ENCODE results near the gene TMEM255B. TPM values are rescaled to one million over a fixed set of nuclear protein-coding genes. Genes with fewer than 3 reads are reported as not detected.

Gene TMEM255B
- total and polyA plus RNA-seq, 9 of the 15 experiments (the other 6 are each of a cell fraction or from before 2014, with no cell fraction given) = 0.01 to 0.75 (median 0.23) TPM

GRCh38 chr13:113860665-113861432, 101.8 kb downstream of the TMEM255B start (continued):
- no peak for TF ChIP-seq ATF6 (CRISPR knock-in tag; IDR thresholded peaks at IDR 0.05)
- peak; percentile 79 for TF ChIP-seq EGR1 (conservative IDR thresholded peaks at IDR 0.05)
- peak; percentile 44; the same call in 1 of the 2 replicates for TF ChIP-seq ARID1B (IDR thresholded peaks at IDR 0.05)
- TF ChIP-seq RCOR1 (IDR thresholded peaks at IDR 0.05; ENCODE audit: borderline replicate concordance in 1 of 2, low read depth in 2 of 2, low read length in 2 of 2) = 0 out of 4 replicates have a peak, but pooled peaks of 1 of the 2 experiments have one; percentile 30
- no peak for TF ChIP-seq ZNF699 (CRISPR knock-in tag; IDR thresholded peaks at IDR 0.05; ENCODE audit: insufficient replicate concordance)
- no peak for TF ChIP-seq ZNF24 (IDR thresholded peaks at IDR 0.05)
- no peak for TF ChIP-seq TRIM28 (IDR thresholded peaks at IDR 0.05)
- TF ChIP-seq KLF10 (CRISPR knock-in tag; IDR thresholded peaks at IDR 0.05) = no peak
- no peak for TF ChIP-seq ZNF146 (CRISPR knock-in tag; IDR thresholded peaks at IDR 0.05; ENCODE audit: unreplicated experiment)
- TF ChIP-seq PKNOX1 (IDR thresholded peaks at IDR 0.05) = no peak
- TF ChIP-seq ZNF77 (CRISPR knock-in tag; IDR thresholded peaks at IDR 0.05) = no peak
- no peak for TF ChIP-seq ZFP1 (CRISPR knock-in tag; IDR thresholded peaks at IDR 0.05)
- no peak for TF ChIP-seq GTF2B (IDR thresholded peaks at IDR 0.05; ENCODE audit: extremely low read depth, insufficient read length)
- TF ChIP-seq ZNF551 (CRISPR knock-in tag; IDR thresholded peaks at IDR 0.05) = no peak
- no peak for TF ChIP-seq ZMIZ1 (IDR thresholded peaks at IDR 0.05; ENCODE audit: low read depth in 2 of 2, low read length in 2 of 2)
- no peak for TF ChIP-seq SETDB1 (IDR thresholded peaks at IDR 0.05; ENCODE audit: low read length)
- TF ChIP-seq RBBP5 (IDR thresholded peaks at IDR 0.05; ENCODE audit: borderline replicate concordance, insufficient read depth, low read length, poor library complexity, severe bottlenecking) = no peak
- TF ChIP-seq SMARCA4 (IDR thresholded peaks at IDR 0.05) = no peak
- 0 out of 2 replicates have a peak, but pooled peaks have one; percentile 26 for TF ChIP-seq SOX6 (IDR thresholded peaks at IDR 0.05)
- no peak for TF ChIP-seq CCAR2 (IDR thresholded peaks at IDR 0.05; ENCODE audit: low read depth, low read length)
- TF ChIP-seq MAFF (IDR thresholded peaks at IDR 0.05; ENCODE audit: low read length) = no peak
- peak; percentile 58; the same call in 1 of the 2 replicates for TF ChIP-seq TEAD4 (IDR thresholded peaks at IDR 0.05; ENCODE audit: low read length)
- no peak for TF ChIP-seq TEAD4 (CRISPR knock-in tag; IDR thresholded peaks at IDR 0.05; ENCODE audit: borderline replicate concordance)
